ENCODE measurements around the gene CASZ1.

The CASZ1 gene

DNA sequence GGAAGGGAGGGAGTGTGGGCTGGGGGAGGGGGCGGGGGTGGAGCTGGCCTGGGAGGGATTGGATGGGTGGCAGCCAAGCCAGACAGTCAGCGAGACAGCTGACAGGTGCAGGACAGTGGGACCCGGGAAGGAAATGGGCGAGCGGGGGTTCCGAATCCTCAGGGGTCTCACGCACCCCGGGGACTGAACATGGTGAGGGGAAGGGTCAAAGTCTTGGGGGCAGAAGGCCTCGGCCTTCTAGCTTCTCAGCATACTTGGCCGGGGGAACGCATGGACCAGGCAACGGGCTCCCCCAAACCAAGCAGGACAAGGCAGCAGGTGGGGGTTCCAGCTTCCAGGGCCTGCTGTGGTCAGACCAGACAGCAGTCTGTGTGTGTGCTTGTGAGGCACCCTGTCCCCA lies 23.1 kb downstream of the CASZ1 start:
- no peak for DNase-seq

DNA sequence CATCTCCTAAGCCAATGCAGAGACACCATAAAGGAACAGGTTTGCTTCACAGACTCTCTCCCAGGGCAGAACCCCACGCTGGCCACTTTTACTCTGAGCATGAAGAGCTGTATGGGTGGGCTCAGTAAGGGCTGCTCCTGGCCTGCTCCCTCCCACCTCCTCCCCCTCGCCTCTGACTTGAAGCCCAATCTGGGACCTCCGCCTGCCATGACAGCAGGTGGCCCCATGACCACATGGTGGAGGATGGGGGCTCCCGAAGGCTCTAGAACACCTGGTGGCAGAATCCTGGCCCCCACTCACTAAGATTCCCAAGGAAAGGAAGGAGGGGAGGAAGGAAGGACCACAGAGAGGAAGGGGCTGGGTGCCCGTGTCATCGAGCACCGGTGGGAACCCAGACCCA lies 23.7 kb downstream of the CASZ1 start:
- no peak for DNase-seq

DNA sequence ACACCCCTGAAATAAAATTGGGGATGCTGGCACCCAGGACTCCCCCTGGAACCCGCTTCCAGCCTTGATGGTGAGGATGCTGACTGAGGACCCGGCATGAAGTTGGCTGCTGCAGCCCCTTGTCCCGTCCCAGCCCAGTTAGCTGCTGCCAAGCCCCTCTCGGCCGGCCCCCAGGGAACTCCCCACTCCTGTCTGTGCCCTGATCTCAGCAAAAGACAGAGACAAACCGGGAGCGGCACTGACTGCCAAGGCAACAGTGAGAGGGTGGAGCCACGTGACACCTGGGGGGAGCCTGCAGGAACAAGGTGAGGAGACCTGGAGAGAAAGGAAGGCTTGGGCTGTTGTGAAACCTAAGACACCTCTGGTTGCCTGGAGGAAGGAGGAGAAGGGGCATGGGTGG lies 24.7 kb downstream of the CASZ1 start:
- no peak for DNase-seq

DNA sequence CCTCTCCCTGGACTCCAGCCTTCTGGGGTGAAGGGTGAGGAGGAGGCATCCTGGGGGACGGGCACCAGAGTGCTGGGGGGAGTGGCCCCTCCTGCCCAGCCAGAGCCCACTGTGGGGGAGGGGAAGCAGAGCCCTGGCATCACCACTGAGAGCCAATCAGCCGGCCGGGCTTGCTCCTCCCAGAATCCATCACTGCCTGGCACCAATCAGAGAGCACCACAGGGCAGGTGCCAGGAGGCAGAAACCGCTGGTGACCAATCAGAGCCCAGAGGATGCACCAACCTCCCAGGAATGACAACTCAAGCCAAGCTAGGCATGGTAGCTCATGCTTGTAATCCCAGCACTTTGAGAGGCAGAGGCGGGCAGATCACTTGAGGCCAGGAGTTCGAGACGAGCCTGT lies 27.9 kb downstream of the CASZ1 start:
- DNase-seq: no peak

DNA sequence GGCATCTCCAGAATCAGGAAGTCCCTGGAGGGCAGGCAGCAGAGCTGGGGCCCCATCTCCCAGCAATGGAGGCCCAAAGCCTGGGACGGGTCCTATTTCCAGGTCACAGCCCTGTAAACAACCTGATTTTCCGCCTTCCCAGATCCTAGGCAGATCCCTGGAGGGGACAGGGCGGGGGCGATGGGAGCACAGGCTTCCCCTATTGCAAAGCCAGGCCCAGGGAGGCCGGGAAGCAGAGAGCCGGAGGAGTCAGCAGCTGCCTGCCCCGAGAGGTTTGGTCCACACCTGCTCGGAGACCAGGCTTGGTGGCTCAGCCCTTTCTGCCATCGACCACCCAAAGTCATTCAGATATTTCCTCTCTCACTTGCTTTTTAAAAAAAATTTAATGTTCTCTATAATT lies 29.2 kb downstream of the CASZ1 start:
- no peak for DNase-seq

DNA sequence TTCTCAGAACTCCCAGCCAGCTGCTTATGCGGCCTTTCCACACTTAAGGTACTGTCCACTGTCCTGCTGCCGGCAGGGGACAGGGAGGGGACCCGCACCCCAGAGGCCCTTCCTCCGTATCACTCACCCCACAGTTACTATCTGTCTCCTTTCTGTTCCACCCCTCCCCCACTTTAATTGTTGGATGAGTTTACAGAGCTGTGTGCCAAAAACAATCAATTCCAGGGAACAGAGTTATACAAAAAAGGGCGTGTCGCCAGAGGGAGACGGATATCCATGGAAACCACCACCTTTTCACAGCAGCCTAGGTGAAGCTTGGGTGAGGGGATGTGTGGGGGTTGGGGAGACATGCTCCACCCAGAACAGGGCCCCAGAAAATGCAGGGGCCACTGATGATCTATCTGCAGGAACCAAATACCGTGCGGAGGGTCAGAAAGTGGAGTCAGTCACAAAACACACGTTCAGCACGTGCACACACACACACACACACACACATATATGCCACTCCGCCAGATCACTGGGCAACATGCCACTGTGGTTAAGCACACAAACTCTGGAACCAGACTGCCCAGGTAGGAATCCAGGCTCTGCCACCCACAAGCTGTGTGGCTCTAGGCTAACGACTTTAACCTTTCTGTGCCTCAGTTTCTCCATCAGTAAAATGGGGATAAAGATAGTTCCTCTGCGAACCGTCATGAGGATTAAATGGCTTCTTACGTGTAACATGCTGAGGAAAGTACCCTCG lies 30.5 kb downstream of the CASZ1 start:
- no peak for DNase-seq

DNA sequence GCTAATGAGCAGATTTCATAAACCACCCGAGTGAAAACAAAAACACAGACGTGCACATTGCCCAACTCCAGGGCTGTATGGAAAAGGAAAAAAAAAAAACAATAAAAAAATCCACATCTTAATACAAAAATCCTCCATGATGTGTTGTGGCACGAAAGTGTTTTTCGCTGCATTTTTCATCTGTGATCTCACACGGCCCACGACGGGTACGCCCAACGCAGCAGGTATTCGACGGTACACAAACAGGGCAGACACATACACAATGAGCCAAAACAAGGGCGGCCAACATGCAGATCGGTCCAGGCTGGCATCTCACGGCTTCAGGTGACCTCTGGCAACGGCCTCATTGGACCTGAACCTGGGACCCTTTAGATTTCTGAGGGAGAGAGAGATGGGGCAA lies 31.1 kb downstream of the CASZ1 start:
- no peak for DNase-seq

DNA sequence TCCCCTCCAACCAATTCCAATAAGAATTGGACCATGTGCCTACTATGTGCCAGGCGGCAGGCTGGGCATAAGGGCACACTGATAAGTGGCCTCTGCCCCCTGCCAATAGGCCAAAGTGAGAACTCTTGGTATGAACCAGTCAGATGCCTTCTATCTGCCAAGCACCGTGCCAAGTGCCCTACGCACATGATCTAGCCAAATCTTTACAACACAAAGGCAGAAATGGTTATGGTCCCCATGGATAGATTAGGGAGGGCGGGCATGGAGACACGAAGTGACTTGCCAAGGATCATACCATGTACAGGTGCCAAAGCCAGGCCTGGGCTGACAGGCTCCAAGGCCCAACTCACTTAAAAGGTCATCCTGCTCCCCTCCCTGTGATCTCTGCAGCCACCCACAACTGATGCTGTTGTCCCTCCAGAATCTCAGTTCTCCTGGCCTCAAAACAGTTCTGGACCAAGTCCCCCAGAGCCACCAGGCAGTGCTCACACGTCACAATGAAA lies 32.1 kb downstream of the CASZ1 start:
- DNase-seq: no peak

DNA sequence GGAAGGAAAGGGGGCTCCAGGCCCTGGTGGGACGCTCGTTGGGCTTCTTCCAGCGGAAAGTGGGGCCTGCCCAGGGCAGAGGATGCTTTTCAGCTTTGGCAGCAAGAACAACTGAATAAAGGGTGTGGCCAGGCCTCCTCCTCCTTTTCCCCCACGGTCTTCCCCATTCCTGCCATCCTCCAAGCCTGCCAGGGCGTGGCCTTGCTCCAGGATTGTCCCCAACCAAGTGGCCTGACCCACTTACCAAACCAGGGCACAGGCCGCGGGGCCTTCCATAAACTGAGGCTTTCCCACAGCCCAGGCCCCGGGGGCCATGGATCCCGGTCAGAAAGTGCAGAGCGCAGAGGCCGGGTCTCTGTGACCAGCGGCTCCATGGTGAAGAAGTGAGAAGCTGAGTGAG lies 33.6 kb downstream of the CASZ1 start:
- no peak for DNase-seq

DNA sequence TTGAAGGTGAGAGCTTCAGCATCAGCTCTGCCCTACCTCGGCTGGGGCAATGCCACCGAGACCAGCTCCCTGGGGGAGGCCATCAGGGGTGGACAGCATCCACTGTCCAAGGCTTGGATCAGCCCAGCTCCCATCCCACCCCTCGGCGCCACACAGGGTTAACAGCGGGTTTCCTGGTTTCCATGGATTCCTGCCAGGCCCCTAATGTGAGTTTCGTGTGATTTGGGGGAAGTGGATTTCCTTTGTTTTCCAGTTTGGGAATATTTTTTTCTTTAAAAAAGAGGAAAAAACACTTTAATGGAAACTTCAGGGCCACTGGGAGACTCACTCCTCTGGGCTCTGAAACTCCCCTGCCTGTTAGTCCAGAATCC lies 34.3 kb downstream of the CASZ1 start:
- DNase-seq: no peak

DNA sequence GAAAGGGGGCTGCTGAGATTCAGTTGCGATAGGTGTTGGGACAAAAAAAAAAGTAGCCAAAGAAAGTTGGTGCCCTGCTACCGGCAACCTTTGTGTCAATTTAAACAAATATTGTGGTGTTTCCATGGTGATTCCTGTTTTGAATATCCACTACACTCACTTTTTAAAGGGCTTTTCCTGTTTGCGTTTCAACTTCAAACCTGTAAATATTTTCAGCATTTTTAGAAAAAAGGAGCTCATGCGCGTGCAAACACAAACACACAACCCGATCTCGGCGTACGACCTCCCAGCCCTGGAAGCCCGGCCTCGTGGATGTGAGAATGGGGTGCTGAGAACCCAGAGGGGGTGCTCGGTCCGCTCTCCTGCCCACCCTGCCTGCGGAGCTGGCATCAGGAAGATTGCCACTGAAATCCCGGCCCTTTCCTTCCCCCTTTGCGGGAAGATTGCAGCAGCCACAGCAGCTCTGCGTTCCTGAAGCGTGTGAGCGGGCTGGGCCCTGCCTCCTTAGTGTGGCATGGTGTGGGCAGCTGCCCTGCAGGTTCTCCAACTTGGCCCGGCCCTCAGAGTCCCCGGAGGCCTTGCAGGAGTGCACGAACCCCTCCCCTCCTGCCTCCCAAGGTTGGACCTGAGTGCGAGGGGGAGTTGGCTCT lies 34.8 kb downstream of the CASZ1 start:
- no peak for DNase-seq

DNA sequence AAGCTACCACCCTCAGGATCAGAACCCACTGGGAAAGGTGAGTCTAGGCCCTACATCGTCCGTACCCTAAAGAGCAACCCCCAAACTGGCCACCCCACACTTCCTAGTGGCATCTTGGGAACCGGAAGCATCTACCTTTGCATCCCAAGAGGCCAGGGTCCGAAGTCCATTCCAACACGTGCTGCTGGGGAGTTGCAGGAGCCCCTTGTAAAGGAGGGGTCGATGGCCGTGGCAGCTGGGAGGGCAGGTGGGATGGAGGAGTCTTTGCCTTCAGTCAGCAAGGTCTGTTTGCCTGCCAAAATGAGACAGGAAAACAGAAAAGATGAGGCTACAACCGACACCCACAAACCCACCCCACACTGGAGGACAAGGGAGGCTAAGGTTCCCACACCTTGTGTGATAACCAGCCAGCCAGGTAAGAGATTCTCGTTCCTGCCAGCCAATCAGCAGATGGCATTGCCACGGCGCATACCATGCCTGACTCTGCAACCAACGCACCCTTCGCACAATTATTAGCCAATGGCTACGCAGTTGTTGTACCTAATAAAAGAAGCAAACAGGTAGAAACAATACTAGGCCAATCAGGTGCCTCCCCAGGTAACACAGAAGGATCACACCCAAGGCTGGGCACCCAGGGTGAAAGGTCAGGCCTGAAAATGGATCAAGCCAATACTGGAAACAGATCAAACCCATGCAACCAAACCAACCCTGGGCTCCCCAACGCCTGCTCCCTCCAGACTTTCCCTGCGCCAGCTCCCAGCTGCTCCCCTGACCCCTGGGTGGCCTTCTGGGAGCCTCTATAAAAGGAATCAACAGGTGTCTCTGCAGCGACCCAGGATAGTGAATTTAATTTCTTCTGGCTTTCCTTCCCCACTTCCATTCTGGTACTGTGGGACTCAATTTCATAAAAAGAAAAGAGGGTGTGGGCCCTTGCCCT lies 35.6 kb downstream of the CASZ1 start:
- no peak for DNase-seq

DNA sequence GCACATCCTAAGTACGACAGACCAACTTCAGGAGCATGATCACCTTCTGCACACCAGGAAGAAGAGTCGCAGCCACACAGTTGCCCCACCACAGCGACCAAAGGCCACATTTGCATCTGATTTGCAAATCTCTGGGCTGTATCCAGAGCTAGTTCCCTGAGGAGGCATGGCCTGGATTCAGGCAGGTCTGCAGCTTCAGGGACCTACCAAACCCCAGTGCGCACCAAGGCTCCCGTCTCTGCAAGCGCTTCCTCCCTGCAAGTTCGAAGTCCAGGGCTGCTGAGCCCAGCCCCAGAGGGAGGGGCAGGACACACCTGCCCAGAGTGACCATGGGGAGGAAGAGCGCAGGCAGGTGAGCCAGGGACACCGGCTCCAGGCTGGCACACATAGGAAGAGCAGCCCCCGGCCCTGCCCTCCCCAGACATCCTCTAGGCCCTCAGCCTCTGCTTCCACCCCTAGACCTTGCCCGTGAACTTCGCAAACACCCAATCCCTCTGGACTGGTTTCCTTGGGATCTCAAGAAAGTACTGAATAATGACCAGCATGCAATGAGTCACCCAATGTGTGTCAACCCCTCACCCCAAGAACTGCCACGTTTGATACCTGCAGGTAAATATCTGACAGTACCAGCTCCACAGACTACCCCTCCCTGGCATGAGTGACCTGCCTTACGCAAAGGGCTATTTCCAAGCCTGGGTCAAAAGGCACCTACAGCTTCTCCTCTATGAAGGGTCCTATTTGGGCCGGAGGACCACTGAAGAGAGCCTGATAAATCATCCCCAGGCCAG lies 36.8 kb downstream of the CASZ1 start:
- no peak for DNase-seq

DNA sequence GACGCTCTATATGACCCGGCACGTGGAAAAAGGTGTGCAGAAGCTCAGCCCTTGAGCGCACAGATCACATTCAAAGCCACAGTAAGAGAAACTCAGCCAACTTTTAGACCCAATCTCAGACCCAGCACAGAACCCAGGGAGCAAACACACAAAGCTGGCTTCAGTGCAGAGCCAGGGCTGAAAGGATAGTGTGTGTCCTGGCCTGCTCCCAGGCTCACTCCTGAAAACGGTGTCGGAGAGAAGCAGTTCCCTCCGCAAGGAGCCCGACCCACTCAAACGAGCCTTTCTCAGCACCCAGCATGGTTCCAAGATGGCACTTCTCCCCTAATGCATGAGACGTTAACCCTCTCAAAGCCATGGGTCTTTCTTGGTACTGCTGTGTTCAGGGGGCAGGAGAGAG lies 39.6 kb downstream of the CASZ1 start:
- no peak for DNase-seq

DNA sequence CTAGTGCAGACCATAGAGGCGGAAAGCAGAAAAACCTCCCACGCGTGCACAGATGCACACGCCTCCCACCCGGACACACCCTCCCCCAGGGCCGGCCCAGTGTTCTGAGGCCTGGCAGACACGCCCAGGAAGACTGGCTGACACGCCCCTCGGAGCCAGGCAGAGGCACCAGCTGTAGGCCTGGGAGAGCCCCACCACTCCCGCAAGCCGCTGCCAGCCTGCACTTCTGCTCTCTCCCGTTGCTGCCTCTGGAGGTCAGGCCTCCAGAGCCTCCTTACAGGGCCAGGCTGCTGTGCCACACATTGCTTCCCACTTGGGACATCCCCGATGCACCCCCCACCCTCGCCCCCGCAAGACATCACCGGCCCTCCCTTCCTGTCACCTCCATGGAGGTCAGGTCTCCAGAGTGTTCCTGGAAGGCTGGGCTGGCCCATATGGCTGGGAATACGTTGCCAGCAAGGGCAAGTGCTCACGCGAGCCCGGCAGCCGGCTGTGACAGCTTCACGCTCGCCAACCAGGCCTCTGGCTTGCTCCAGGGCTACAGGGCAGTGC lies 40.4 kb downstream of the CASZ1 start:
- peak; percentile 67 for DNase-seq

DNA sequence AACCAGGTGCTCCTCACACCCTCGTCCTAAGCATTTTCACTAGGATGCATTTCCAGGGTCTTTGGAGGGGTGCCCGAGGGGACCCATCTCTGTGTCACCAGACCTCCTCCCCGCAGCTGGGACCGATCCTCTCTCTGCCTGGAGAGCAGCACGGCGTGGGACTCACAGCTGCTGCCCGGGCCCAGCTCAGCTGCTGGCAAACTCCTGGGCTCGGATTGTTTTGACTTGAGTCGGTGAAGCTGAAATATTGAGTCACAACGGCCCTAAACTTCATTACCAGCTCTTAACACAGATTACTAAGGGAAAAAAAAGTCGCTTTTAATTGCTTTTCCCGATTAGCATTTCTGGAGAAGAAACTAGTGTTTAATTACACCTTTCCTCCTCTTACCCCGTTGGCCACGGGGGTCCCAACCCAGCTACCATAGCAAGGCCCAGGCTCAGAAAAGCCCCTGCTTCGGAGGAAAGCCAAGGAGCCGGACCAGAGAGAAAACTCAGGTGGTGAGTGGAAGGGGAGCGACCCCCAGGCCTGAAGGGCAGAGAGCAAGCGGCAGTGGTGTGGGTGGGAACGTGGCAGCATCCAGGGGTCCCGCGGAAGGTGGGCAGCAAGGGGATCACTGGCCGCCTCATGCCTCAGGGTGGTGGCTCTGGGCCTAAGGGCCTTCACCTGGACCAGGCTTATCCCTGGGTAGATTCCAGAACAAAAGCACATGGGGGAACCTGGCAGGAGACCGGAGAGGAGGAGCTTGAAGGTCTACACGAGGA lies 41.7 kb downstream of the CASZ1 start:
- no peak for DNase-seq

DNA sequence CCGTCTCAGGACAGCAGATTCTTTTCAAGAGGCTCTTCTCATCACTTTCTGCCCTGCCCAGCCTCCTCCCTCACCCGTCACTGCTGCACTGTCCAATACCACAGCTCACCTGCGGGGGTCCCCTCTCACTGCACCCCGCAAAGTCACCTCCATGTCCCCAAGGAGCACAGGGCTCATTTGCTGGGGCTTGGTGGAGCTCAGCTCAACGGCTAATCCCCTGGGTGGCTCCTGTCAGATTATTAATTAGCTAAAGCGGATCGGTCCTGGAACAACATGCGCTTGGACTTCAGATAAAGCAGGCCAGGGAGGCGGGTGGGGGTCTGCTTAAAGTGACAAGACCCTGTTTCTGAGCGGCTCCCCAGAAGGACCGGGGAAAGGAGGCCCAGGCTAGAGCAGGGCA lies 43.1 kb downstream of the CASZ1 start:
- no peak for DNase-seq

DNA sequence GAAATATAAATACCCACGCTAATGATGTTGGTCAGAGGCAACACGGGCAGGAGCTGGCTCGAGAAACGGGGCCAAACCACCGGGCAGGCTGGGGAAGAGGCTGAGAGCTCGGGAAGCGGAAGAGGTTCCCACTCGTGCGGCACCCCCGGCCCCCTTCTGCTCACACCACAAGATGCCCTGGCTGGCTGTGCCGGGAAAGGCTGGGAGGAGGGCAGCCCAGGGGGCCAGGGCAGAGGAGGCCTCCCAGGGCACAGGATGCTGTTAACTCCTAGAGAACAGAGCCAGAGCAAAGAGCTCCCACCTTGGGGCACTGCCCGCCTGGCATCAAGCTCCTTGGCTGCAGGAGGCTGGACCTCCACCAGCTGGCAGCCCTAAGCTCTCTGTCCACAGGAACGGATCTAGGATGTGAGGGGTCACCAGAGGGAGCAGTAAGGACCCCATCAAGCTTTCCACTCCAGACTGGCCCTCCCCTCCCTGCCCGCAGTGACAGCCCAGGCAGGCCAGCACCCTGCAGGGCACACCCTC lies 44.8 kb downstream of the CASZ1 start:
- DNase-seq: no peak

DNA sequence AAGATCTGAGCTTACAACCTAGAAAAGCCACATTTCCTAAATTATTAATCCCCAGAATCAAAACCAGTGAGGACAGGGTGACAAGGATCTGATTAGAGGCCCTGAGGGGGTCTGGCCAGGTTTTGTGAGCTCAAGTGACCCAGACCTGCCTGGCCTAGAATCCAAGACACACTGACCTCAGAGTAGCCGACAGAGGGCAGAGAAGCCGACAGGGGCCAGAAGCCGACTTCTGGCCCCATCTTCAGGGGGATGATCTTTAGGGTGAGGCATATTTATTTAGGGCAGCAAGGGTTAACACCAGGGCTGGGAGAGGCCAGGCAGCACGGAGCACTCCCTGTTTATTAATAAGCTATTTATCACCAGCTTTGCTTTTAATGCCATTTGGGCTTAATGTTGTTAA lies 45.3 kb downstream of the CASZ1 start:
- no peak for DNase-seq

DNA sequence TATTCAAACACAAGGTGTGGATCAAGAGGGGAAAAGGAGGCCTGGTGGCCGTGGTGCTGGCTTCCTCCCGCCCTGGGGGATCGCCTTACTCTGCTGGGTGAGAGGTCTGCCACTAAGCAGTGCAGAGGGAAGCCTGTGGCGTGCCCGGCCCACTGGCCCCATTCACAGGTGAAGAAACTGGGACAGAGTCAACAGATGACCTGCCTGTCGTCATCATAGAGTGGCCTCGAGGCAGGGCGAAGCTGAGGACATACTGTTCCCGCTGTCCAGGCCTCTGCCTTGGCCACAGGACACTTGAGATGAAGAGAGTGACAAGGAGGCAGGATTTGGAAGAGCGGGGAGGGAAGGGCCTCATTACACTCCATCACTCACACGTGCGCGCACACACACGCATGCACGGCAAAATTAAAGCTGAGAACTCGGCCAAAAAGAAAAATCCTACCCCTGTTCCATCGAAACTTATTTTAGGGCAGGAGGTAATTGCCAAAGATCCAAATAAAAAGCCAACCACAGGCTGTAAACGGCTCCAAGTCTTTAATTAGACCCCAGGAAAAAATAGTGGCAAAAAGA lies 50.5 kb downstream of the CASZ1 start:
- no peak for DNase-seq

DNA sequence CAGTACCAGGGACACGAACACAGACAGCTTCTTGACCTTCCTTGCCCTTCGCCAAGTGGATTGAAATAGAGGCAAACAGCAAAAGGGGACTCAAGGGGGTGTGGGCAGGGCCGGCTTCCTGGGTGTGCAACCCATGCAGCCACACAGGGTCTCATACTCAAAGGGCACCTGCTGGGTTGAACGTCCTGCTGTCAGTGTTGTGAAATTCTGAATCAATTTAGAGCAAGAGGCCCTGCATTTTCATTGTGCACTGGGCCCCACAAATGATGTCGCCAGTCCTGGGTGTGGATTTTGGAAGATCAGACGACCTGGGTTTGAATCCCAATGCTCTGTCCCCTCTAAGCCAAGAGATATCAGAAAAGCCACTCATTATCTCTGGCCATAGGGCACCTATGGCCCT lies 51.1 kb downstream of the CASZ1 start:
- no peak for DNase-seq

Data from activated CD4-positive, alpha-beta T cell treated with anti-CD3 and anti-CD28 coated beads, Interleukin-2, amount 50 U/mL, for 1 hour (primary cell).